GM18858 (cell line): Measurements from ENCODE around the gene ZRSR2.
"Not testable (repeated sequence)": the region's sequence is repeated elsewhere in the genome, so short reads cannot be mapped to it uniquely, and the experiment has no call there.

ENCODE experiments used
- ATAC-seq: cut with Tn5 transposase; IDR thresholded peaks from one replicate; pipeline ENCODE4 v1.9.1; 2021; ENCODE audit not compliant: unreplicated experiment

Gene ZRSR2, protein sequence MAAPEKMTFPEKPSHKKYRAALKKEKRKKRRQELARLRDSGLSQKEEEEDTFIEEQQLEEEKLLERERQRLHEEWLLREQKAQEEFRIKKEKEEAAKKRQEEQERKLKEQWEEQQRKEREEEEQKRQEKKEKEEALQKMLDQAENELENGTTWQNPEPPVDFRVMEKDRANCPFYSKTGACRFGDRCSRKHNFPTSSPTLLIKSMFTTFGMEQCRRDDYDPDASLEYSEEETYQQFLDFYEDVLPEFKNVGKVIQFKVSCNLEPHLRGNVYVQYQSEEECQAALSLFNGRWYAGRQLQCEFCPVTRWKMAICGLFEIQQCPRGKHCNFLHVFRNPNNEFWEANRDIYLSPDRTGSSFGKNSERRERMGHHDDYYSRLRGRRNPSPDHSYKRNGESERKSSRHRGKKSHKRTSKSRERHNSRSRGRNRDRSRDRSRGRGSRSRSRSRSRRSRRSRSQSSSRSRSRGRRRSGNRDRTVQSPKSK

DNA sequence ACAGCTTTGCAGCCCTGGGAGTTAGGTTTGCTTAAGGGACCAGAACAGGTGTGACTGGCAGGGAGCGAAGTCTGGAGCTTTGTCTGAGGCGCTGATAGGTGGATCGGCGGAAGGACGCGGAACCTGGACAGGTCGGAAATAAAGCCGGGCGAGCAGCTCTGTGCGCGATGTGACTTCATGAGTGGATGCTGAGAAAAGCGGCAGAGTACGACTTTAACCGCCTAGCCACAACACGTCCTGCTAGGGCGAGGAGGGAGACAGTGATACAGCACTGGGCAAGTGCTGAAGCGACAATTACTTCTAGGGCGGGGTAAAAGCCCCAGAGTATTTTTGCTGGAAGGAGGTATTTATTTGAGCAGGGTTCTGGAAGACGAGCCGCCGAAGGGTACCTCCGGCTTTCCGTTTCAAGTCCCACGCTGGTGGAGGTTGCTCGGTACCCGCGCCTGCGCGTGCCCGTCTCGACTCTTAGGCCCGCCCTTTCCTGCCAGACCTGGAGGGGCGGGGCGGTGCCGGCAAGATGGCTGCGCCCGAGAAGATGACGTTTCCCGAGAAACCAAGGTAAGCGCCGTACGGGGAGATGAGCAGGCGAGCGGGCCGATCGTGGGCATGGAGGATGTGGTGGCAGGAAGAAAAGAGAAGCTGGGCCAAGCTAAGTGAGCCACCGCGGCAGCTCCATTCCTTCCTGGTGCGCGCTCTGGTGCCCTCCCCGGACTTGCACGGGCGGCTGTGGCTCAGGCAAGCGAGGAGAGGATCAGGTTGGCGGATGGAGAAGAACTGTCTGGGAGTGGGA, at the start of gene ZRSR2:
TSS of gene ZRSR2 (plus strand) at position 506 of the 790 bp plus-strand sequence. CDS start at position 518, 12 bp downstream.
- ATAC-seq: peak; percentile 90

DNA sequence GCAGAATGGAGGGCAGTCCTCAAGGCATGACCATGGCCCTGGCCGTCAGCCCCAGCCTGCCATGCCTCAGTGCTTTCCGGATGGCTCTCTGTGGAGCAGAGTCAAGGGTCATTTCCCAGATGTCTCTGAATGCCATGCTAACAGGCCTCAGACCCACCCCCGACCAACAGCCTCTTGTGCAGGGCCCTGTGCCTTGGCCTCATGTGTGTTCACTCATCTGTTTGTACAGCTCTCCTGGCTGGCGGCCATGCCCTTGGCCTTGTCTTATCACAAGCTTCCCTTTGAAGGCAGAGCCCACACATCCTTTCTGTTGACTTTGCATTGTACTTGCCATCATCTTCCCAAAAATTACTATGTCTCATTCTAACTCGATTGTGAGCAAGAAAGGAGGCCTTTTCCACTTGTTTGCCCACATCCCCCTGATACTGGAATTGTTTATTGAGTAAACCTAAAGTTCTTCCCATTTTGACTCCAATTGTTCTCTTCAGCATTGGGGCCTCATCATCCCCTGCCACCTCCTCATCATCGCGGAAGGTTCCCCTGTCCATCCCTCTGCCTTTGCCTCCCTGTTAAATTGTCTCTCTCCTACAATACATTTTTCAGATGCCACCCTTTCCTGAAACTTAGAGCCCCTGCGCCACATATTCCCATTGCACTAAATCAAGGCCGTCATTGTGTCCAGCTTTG, 46.0 kb upstream of the ZRSR2 start:
- ATAC-seq: no peak

DNA sequence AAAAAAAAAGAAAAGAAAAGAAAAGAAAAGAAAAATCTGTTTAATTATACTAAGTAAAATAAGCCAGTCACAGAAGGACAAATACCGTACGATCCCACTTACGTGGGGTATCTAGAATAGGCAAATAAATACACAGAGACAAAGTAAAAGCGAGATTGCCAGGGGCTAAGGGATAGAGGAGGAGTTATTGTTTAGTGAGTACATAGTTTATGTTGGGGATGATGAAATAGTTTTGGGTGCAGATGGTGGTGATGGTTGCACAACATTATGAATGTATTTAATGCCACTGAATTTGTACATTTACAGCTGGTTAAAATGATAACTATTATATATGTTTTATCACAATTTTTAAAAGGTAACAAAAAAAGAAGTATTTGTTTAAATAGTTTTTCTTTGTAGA, 45.1 kb upstream of the ZRSR2 start:
- no peak for ATAC-seq

DNA sequence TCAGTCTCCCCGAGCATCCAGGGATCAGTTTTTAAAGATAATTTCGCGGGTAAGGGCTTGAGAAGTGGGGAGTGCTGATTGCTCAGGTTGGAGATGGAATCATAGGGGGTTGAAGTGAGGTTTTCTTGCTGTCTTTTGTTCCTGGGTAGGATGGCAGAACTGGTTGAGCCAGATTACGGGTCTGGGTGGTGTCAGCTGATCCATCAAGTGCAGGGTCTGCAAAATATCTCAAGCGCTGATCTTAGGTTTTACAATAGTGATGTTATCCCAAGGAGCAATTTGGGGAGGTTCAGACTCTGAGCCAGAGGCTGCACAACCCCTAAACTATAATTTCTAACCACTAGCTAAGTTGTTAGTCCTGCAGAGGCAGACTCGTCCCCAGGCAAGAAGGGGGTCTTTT, 43.6 kb upstream of the ZRSR2 start:
- ATAC-seq: not testable (repeated sequence)

DNA sequence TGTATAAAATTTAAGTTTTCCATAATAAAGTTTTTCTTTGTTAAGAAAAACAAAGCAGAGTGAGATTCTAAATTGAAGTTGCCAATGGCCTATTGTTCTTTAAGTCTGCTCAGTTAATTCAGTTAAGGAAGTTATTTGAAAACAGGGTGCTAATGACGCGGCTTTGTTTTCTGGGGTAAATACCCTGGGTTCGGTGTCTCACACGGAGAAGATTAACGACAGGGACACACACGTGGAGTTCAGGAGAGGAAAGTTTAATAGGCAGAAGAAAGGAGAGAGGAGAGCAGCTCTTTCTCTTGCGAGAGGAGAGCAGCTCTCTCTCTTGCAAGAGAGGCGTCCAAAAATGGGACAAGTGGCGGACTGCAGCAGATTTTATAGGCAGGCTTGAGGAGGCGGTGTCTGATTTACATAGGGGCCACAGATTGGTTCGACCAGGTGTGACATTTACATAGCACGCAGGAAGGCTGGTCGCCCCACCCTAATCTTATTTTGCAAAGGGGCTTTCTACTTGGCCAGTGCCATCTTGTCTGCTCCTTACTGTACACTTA, 42.6 kb upstream of the ZRSR2 start:
- no peak for ATAC-seq

DNA sequence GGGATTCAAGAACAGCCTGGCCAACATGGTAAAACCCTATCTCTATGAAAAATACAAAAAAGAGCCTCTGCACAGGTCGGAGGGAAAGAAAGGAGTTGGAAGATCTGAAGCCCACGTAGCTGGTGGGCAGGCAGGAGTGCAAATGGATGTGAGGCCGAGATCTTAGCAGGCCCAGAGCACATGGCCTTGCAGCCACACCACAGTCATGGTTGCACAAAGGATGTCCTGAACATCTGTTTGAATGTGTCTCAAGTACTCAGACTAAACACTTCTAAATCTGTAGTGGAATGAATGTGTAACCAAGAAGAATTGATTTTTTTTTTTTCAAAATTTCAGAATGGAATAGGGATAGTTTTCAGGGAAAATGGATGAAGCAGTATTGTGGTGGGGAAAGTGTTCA, 41.4 kb upstream of the ZRSR2 start:
- no peak for ATAC-seq

DNA sequence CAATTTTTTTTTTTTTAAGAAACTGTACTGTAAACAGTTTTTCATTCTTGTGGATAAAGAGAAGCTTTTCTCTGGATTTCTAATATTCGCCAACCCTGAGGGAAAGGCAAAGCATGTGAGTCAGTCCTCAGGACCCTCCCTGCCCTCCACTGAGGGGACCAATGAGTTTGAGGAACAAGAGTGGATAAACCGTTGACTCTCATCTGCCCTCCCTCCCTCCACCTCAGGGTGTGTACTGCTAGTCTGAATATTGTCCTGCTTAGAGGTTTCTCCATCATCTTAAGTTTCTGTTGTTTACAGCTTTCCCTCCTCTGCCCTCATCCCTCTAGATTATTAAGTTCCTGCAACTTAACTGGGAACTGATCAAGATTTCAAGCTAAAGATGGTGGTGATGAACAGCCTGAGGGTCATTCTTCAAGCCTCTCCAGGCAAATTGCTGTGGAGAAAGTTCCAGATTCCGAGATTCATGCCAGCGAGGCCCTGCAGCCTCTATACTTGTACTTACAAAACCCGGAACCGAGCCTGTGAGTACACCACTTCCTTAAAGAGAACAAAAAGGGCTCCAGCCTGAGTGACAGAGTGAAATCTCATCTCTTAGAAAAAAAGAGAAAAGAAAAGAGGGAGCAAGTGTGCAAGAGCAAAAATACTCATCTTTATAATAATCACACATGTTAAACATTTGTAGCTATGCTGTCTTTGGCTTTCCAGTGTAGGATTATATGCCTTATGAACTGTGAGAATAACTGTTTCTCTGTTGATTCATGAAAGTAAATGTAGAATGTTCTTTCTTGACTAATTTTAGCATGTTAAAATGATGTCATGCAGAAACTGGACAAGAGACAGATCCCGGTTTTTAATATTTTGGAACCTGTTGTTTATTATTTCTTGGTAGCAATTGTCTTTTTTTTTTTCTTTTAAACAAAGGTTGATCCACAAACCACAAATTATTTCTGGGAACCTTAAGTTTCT, 40.4 kb upstream of the ZRSR2 start:
- ATAC-seq: peak; percentile 87

DNA sequence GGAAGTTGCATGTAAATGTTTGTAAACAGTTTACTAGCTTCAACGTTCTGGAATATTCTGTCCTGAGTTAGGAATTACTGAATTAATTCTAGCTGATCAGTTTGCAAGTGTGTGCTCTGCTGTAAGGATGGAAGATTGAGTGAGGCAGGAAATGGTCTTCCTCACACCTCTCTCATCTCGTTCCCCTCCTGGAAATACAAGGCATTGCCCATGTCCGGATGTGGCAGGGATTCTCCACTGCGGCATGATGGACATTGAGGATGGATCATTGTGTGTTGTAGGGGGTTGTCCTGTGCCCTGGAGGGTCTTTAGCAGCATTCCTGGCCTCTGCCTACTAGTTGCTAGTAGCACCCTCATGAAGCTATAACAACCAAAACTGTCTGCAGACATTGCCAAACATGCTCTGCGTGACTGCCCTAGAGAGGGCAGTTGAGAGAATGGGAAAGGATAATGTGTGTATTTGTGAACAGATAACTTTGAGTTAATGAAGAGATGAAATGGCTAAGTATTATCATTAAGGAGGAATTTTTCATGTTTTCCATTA, 39.6 kb upstream of the ZRSR2 start:
- ATAC-seq: no peak

DNA sequence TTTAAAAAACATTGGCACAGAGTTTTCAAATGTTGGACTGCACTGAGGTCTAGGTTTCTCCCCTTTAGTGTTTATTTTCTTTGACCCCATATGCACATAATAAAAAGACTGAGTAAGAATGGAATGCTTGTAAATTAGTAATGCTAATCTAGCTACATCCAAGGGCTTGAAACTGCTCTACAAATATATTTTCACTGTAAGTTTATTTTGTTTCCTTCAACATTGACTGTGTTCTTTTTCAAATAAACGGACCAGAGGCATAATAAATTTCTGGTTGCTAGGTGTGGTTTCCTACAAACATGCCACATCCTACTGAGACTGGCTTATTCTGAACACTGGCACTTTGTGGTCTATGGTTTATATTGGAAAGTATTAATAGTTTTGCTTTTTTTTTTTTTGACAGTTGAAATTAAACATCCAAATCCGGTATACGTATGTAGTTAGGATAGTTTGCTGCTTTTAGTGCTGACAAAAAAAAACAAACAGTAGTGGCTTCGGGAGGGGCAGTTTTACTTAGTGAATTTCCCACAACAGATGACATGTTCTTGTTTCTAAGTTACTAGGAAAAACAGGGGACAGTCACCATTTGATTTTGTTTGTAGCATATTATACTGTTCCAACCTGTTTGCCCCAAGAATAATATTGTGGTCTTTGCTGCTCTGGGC, 39.0 kb upstream of the ZRSR2 start:
- no peak for ATAC-seq

DNA sequence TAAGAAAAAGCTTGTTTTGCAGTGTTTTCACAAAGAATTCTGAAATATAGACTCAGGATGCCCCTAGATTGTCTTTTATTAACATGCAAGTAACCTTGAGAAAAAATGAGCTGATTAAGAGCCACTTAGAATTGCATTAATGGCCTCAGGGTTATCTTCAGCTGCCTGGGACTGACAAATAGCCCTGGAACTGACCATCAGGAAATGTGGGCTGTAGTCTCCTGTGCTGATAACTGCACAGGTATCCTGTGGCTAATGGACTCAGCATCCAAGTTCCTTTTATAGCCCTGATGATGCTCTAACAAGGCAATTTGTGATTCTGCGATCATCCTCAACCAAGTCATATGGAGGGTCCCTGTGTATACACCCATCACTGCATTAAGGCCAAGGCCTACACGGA, 35.2 kb upstream of the ZRSR2 start:
- no peak for ATAC-seq

DNA sequence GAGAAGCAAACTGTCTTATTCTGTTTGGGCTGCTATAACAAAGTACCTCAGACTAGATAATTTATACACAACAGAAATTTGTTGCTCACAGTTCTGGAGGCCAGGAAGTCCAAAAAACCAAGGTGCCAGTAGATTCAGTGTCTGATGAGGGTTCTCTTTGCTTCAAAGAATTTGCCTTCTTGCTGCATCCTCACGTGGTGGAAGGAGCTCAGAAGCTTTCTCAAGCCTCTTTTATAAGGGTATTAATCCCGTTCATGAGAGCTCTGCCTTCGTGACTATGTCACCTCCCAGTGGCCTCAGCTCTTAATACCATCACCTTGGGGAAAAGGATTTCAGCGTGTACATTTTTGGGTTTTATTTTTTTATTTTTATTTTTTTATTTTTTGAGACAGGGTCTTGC, 32.1 kb upstream of the ZRSR2 start:
- ATAC-seq: no peak

DNA sequence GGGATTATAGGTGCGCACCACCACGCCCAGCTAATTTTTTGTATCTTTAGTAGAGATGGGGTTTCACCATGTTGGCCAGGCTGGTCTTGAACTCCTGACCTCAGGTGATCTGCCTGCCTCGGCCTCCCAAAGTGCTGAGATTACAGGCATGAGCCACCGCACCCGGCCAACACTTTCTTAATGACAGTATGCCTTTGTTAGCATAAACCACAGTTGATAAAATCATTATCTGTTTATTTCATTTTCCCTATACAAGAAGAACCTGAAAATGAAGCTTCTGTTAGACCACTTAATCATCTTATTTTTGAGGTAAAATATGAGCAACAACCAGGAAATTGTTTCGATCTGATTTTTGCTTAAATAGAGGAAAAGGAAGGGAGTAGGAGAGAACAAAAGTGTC, 30.4 kb upstream of the ZRSR2 start:
- not testable (repeated sequence) for ATAC-seq

DNA sequence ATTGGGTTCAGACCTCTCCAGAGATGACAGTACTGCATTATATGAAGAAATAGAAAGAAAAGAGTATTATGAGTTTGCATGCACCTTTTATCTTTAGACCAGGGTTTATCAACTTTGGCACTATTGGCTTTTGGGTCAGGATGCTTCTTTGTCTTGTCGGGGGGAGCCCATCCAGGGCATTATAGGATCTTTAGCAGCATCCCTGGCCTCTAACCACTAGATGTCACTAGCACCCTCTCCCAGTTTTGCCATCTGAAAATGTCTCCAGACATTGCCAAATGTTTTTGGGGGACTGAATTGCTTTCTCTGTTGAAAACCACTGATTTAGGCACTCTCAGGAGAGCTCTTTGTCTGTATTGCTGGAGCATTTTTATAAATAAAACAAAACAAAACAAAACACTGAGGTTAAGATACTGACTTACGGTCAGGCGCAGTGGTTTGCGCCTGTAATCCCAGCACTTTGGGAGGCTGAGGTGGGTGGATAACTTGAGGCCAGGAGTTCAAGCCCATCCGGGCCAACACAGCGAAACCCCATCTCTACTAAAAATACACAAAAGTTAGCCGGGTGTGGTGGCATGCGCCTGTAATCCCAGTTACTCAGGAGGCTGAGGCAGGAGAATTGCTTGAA, 28.6 kb upstream of the ZRSR2 start:
- ATAC-seq: no peak

DNA sequence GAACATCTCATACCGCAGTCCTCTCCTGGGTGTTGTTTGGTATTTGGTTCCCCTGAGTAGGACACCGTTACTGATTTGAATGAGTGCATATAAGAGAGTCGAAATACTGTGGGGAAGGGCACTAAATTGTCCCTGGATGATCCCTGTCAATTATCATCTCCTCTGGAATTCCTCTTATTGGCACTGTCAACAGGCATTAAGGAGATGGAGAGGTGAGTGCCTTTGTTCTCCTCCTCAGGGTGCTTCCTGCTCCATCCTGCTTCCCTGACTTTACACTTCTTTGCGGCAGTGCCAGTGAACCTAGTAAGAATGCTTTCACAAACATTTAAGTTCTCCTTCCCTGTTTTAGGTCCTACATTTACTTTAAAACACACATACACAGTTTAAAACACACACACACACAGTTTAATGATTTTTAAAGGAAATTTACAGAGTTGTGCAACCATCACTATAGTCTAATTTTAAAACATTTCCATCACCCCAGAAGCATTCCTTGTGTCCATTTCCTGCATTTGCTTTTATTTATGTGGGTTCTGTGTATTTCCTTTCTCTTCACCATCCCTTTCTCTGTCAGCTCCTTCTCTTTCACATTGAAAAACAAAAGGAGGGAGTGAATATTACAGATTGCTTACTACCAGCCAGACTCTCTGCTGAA, 20.9 kb upstream of the ZRSR2 start:
- ATAC-seq: no peak

DNA sequence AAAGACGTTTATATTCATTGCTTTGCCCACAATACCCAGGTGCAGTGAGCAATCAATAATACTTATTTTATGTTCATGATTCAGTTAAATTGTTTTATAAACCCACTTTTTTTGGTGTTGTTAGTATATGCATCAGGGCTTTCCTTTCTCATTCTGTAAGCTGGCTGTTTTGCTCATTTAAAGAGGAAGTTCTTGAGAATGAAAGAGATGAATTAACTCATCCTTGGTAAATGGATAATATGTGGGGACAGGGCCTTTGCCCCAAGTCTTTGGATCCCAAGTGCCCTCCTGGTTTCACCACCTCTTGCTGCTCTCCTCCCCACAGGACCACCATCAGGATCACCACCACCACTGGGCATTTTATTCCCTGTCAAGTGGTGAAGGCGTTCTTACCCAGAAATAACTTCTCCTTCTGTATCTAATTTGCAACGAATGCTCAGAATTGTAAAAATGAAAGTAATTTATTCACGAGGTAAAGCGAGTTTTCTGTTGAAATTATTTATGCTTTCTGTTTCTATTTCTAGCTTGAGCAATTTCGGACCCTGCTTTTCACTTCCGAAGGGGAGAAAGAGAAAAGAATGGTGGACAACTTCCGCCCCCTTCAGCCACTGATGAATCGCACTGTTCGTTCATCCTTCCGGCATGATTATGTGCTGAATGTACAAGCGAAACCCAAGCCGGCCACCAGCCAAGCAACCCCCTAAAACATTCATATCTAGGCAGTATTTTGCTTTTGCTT, 8.2 kb upstream of the ZRSR2 start:
- peak; percentile 67 for ATAC-seq

DNA sequence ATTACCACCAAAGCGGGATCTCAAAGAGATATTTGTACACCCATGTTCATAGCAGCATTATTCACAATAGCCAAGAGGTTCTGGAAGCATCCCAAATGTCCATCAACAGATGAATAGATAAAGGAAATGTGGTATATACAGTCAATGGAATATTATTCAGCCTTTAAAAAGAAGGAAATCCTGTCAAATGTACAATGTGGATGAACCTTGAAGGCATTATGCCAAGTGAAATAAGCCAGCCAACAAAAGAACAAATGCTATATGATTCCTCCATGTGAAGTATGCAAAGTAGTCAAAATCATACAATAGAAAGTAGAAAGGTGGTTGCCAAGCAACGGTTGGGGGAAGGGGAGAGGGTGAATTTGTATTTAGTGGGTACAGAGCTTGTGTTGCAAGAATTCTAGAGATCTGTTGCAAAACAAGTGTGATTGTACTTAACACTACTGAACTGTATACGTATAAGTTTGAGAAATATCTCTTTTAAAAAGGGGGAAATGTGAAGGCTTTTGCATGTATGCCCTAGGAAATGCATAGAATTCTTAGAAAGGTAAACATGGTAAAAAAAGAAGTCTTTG, 5.0 kb upstream of the ZRSR2 start:
- ATAC-seq: no peak

DNA sequence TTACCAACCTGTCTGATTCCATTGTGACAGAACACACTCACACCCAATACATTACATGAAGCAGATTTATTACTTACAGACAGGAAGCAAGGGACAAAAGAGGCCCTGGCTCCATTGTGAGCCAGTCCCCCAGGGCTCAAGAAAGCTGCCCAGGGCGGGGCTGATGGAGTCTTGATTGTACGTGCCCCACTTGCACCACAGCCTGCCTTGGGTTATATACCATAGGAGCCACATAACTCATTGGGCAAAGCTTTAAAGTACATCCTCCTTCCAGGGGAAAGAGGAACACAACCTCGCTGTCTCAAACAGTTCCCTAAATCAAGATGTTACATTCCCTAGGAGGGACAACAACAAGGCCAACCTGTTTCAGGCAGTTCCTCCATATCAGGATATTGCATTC, 3.4 kb upstream of the ZRSR2 start:
- ATAC-seq: no peak
